Coronary artery (tissue), 2 donors: ENCODE results near the gene NFATC2IP.

Experiments used
- DNase-seq: peaks from one replicate; pipeline ENCODE4 v3.0.0-alpha.2; 2017; ENCODE audit warnings: low spot score
- H3K27ac ChIP-seq, 2 donors: fragments of 200-600 bp; sonication (generic); one replicate each; pipeline ENCODE4 v1.5.1; 2016 to 2019
- H3K4me3 ChIP-seq: fragments of 200-600 bp; sonication (generic); 2 replicates; pipeline ENCODE4 v1.5.1; 2016; ENCODE audit warnings: mild to moderate bottlenecking, moderate library complexity
- TF ChIP-seq, protein P1 (sequence below): fragments of 200-600 bp; sonication (generic); IDR thresholded peaks from one replicate; pipeline ENCODE4 v1.5.1; 2019; ENCODE audit warnings: antibody characterized with exemption

The NFATC2IP gene

DNA sequence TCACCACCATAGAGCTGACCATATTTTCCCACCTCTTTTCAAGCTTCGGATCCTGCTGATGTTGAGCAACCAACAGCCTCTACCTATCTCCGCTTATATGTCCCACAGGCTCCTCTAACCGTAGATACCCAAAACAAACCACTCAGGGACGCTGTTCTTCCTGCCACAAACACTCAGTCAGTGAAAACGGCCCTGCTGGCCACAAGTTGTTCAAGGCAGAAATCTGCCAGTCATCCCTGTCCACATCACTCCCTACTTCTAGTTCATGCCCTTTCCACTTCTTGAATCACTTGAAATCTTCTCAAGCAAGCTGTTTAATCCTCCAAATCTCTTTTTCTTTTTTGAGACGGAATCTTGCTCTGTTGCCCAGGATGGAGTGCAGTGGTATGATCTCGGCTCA, 33.6 kb upstream of the NFATC2IP start:
- no peak for DNase-seq
- TF ChIP-seq, protein P1, sequence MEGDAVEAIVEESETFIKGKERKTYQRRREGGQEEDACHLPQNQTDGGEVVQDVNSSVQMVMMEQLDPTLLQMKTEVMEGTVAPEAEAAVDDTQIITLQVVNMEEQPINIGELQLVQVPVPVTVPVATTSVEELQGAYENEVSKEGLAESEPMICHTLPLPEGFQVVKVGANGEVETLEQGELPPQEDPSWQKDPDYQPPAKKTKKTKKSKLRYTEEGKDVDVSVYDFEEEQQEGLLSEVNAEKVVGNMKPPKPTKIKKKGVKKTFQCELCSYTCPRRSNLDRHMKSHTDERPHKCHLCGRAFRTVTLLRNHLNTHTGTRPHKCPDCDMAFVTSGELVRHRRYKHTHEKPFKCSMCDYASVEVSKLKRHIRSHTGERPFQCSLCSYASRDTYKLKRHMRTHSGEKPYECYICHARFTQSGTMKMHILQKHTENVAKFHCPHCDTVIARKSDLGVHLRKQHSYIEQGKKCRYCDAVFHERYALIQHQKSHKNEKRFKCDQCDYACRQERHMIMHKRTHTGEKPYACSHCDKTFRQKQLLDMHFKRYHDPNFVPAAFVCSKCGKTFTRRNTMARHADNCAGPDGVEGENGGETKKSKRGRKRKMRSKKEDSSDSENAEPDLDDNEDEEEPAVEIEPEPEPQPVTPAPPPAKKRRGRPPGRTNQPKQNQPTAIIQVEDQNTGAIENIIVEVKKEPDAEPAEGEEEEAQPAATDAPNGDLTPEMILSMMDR: no peak

DNA sequence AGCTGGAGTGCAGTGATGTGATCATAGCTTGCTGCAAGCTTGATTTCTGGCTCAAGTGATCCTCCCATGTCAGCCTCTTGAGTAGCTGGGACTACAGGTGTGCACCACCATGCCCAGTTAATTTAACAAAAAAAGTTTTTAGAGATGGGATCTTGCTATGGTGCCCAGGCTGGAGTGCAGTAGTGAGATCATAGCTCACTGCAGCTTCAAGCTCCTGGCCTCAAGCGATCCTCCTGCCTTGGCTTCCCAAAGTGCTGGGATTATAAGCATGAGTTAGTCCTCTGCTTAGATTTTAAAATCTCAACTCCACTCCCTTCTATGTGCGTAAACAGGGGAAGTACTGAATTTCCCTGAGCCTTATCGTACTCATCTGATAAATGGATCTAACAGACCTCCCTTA, 32.0 kb upstream of the NFATC2IP start:
- TF ChIP-seq, protein P1: no peak
- Histone ChIP-seq H3K27ac (no peak overlapping the region), H3K4me3 (no peak overlapping the region)
- no peak for DNase-seq

More for the DNA sequence above, 33.6 kb upstream of the NFATC2IP start:
- Histone ChIP-seq H3K4me3 (no peak overlapping the region), H3K27ac (no peak overlapping the region)

DNA sequence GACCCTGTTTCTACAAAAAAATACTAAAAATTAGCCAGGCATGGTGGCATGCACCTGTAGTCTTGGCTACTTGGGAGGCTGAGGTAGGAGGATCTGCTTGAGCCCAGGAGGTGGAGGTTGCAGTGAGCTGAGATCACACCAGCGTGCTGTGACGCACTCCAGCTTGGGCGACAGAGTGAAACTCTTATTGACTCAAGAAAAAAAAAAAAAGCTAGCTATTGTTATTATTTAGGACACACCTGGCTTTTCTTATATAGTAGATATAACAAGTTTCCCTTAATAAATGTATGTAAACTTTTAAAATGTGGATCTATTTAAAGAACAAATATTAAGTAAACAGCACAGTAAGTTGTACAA, 27.5 kb upstream of the NFATC2IP start:
- Histone ChIP-seq H3K4me3 (no peak overlapping the region), H3K27ac (no peak overlapping the region)
- TF ChIP-seq, protein P1: no peak
- no peak for DNase-seq

DNA sequence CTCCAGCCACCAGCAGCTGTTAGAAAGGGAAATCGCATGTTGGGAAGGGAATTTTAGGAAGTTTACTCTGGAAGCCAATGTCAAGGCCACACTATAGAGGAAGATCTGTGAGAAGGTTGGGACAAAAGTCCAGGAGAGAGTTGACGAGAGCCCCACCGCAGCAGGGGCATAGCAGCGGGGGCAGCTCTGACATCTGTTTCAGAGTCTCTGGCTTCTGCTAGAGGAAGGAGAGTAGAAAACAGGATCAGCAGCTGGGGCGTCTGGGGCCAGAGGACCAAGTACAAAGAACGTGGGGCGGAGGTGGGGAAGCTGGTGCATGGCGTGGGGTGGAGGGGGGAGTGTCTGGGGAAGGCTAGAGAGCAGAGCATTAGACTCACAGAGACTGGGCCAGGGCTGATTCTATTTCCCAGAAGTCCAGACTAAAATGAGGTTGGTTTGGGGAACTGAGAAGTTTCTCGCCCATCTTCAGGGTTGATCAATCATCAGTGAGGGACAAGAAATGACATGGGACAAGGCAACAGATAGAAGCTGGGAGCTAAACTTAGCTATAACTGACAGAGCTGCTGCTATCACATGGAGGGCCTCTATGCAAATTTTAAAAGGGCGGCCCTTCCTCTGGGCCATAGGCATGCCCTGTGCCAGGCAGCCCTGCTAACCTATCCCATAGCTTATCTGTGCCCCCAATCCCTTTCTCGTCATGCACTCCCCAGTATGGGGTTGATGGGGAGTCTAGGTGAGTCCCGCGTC, 26.9 kb upstream of the NFATC2IP start:
- H3K4me3 ChIP-seq: peak overlapping the region; percentile 91
- H3K27ac ChIP-seq: no peak overlapping the region
- TF ChIP-seq, protein P1: no peak
- DNase-seq: no peak

DNA sequence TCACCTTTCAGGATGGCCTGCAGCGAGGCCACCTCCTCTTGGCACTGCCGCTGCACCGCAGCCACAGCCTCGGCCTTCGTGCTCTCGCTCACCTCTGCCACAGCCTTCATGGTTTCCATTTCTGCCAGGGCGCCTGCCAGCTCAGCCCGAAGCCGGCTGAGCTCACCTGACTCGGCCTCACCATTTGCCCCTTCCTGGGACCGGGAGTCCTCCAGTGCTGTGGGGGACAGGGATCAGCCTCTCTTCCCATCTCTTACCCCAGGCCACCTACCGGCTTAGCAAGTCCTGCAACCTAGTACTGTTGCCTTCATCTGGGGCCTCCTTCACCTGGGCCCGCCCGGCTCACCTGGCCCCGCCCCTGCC, 26.4 kb upstream of the NFATC2IP start:
- TF ChIP-seq, protein P1: no peak
- Histone ChIP-seq H3K4me3 (peak overlapping the region; percentile 91), H3K27ac (peak overlapping the region; percentile 90 to 97)
- peak; percentile 77 for DNase-seq

DNA sequence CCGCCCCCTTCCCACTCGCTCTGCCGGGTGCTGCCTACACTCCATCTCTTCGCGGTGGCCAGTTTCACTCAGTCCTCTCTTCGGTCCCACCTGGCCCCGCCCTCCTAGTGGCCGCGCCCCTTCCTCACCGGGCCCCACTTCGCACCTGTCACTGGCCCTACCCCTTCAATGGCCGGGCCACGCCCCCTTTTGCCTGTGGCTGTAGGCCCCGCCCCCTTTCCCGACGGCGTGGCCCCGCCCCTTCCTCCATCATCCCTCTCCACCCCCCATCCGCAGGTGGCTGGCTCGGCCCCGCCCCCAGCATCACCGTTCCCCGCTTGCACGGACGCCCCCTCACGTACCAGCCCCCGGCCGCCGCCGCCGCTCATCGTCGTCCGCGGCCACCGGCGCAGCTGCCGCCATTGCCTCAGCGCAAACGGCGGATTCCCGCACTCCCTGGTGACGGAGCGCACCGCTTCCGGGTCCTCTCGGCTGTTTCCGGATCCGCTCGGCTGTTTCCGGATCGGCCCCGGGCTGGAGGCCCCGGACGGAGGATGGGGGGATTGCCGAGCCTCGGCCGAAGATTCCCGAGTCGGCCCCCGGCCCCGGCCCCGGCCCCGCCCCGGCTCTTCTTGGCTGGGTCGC, 25.9 kb upstream of the NFATC2IP start, which contains the start of gene RABEP2:
Gene RABEP2 (minus strand): TSS at position 477 of the 624 bp plus-strand sequence. CDS start 75 bp downstream, at position 402.
- H3K4me3 ChIP-seq: peak within 1 kb of the TSS; percentile 91
- peak; percentile 93 for DNase-seq
- TF ChIP-seq, protein P1: no peak
- peak within 1 kb of the TSS; percentile 90 to 97 for H3K27ac ChIP-seq
